Measurements from ENCODE around the gene PRPF18.

- TF ChIP-seq, protein P1, sequence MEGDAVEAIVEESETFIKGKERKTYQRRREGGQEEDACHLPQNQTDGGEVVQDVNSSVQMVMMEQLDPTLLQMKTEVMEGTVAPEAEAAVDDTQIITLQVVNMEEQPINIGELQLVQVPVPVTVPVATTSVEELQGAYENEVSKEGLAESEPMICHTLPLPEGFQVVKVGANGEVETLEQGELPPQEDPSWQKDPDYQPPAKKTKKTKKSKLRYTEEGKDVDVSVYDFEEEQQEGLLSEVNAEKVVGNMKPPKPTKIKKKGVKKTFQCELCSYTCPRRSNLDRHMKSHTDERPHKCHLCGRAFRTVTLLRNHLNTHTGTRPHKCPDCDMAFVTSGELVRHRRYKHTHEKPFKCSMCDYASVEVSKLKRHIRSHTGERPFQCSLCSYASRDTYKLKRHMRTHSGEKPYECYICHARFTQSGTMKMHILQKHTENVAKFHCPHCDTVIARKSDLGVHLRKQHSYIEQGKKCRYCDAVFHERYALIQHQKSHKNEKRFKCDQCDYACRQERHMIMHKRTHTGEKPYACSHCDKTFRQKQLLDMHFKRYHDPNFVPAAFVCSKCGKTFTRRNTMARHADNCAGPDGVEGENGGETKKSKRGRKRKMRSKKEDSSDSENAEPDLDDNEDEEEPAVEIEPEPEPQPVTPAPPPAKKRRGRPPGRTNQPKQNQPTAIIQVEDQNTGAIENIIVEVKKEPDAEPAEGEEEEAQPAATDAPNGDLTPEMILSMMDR (IDR thresholded peaks at IDR 0.05; ENCODE audit: low read length), result no peak
- TF ChIP-seq EZH2phosphoT487 (IDR thresholded peaks at IDR 0.05; ENCODE audit: low read length) (no peak), EZH2 (optimal IDR thresholded peaks at IDR 0.05; ENCODE audit: low read depth, low read length) (no peak)
These were observed 7.9 kb downstream of the PRPF18 start for GRCh38 chr10:13594641-13595040.
